H1 (cell line): ENCODE results near the gene PUDP. TPM values are rescaled to one million over a fixed set of nuclear protein-coding genes. Genes with fewer than 3 reads are reported as not detected.

ENCODE experiments used
- CTCF ChIA-PET: fragments of 300-600 bp; sonication (Branson Sonifier 250); formaldehyde crosslinking; loops from one replicate; lab custom pipeline; 2021; ENCODE audit not compliant: partially characterized antibody; lab: Charles Lee
- POLR2A ChIA-PET: fragments of 300-600 bp; sonication (Branson Sonifier 250); formaldehyde crosslinking; loops from one replicate; lab custom pipeline; 2021; ENCODE audit warnings: inconsistent platforms; ENCODE audit not compliant: partially characterized antibody; lab: Charles Lee
- DNase-seq, 2 experiments: peaks; one replicate each; pipeline versions ENCODE4 v3.0.0 to v3.0.0-alpha.2; 2010 to 2022; ENCODE audit warnings: low spot score in 2 of 2, low read depth in 1 of 2, mixed read lengths in 1 of 2
- FAIRE-seq: peaks from 2 replicates; lab custom pipeline; 2011; peaks lifted over from hg19 to GRCh38; lab: Jason Lieb, UNC
- H2AFZ ChIP-seq: 2 replicates; pipeline ENCODE4 v1.8.1; 2012; ENCODE audit warnings: low read length, inconsistent platforms
- H2AK5ac ChIP-seq: 2 replicates; pipeline ENCODE4 v1.6.1; 2013; ENCODE audit warnings: low read depth, low read length
- H2BK120ac ChIP-seq: replicated peaks from 2 replicates; pipeline ENCODE3; 2013; ENCODE audit warnings: low read depth, low read length, inconsistent platforms
- H2BK12ac ChIP-seq: 2 replicates; pipeline ENCODE4 v1.6.1; 2013; ENCODE audit warnings: low read depth, low read length
- H2BK15ac ChIP-seq: 2 replicates; pipeline ENCODE4 v1.6.1; 2013; ENCODE audit warnings: low read length
- H2BK20ac ChIP-seq: 2 replicates; pipeline ENCODE4 v1.6.1; 2013; ENCODE audit warnings: low read length
- H2BK5ac ChIP-seq: 2 replicates; pipeline ENCODE4 v1.6.1; 2013; ENCODE audit warnings: low read depth, low read length
- H3K14ac ChIP-seq: 2 replicates; pipeline ENCODE4 v1.6.1; 2013; ENCODE audit warnings: inconsistent platforms; ENCODE audit not compliant: insufficient read length
- H3K18ac ChIP-seq: 2 replicates; pipeline ENCODE4 v1.6.1; 2013; ENCODE audit warnings: low read length; ENCODE audit errors: extremely low read depth
- H3K23ac ChIP-seq: 2 replicates; pipeline ENCODE4 v1.6.1; 2013; ENCODE audit warnings: inconsistent platforms; ENCODE audit not compliant: insufficient read length
- H3K23me2 ChIP-seq: 2 replicates; pipeline ENCODE4 v1.6.1; 2013; ENCODE audit warnings: low read depth, low read length
- H3K27ac ChIP-seq: 2 replicates; pipeline ENCODE4 v1.6.1; 2011; ENCODE audit warnings: low read depth, low read length, inconsistent platforms
- H3K27me3 ChIP-seq, 4 experiments: replicated peaks in 1 of 4; 1 replicate in 1 of 4; 2 replicates in 3 of 4; pipeline versions ENCODE4 v1.6.1 to v1.8.1; 2011 to 2013; ENCODE audit warnings: low read length in 3 of 4, mild to moderate bottlenecking in 3 of 4, inconsistent platforms in 2 of 4, mixed read lengths in 2 of 4, moderate library complexity in 1 of 4; ENCODE audit not compliant: control insufficient read depth in 3 of 4, insufficient read depth in 3 of 4; ENCODE audit errors: extremely low read depth in 1 of 4
- H3K36me3 ChIP-seq, 4 experiments: 2 replicates each; pipeline versions ENCODE4 v1.6.1 to v1.8.1; 2011 to 2013; ENCODE audit warnings: mild to moderate bottlenecking in 4 of 4, low read length in 3 of 4, moderate library complexity in 2 of 4, control low read depth in 1 of 4, inconsistent platforms in 1 of 4; ENCODE audit not compliant: insufficient read depth in 4 of 4, control insufficient read depth in 2 of 4
- H3K4ac ChIP-seq: replicated peaks from 2 replicates; pipeline ENCODE3; 2013; ENCODE audit warnings: low read length, low read depth, mixed read lengths, inconsistent platforms; ENCODE audit not compliant: insufficient read length
- H3K4me1 ChIP-seq, 4 experiments: replicated peaks in 1 of 4; 1 replicate in 1 of 4; 2 replicates in 3 of 4; pipeline versions ENCODE4 v1.6.1 to v1.8.1; 2011 to 2013; ENCODE audit warnings: low read length in 3 of 4, inconsistent platforms in 2 of 4, mixed read lengths in 1 of 4; ENCODE audit not compliant: insufficient read depth in 4 of 4, control insufficient read depth in 3 of 4
- H3K4me2 ChIP-seq, 2 experiments: 2 replicates each; pipeline versions ENCODE4 v1.6.1 to v1.8.1; 2011 to 2013; ENCODE audit warnings: low read depth in 2 of 2, low read length in 2 of 2, control low read depth in 1 of 2, inconsistent platforms in 1 of 2, mild to moderate bottlenecking in 1 of 2; ENCODE audit not compliant: insufficient read depth in 1 of 2
- H3K4me3 ChIP-seq, 4 experiments: fragments of 200-600, 300-600 bp in 1 of 4; sonication (generic), shearing (Covaris generic), sonication (Bioruptor Twin) in 1 of 4; 2 replicates each; pipeline versions ENCODE4 v1.5.1 to v1.8.1; 2011 to 2016; ENCODE audit warnings: low read length in 4 of 4, low read depth in 3 of 4, control low read depth in 2 of 4, inconsistent platforms in 2 of 4, mild to moderate bottlenecking in 2 of 4, mixed read lengths in 1 of 4, moderate library complexity in 1 of 4; ENCODE audit not compliant: insufficient read depth in 2 of 4; ENCODE audit errors: extremely low read depth in 1 of 4
- H3K56ac ChIP-seq: replicated peaks from 2 replicates; pipeline ENCODE3; 2013; ENCODE audit warnings: low read depth, mild to moderate bottlenecking, mixed read lengths, low read length, inconsistent platforms; ENCODE audit not compliant: insufficient read length
- H3K79me1 ChIP-seq: 2 replicates; pipeline ENCODE4 v1.6.1; 2013; ENCODE audit warnings: low read depth, low read length, control low read depth
- H3K79me2 ChIP-seq, 2 experiments: 2 replicates each; pipeline versions ENCODE4 v1.6.1 to v1.8.1; 2012 to 2013; ENCODE audit warnings: low read length in 2 of 2, mild to moderate bottlenecking in 2 of 2, inconsistent platforms in 1 of 2; ENCODE audit not compliant: insufficient read depth in 2 of 2, control insufficient read depth in 1 of 2
- H3K9ac ChIP-seq, 4 experiments: replicated peaks in 1 of 4; 1 replicate in 1 of 4; 2 replicates in 3 of 4; pipeline versions ENCODE4 v1.6.1 to v1.8.1; 2011 to 2013; ENCODE audit warnings: low read depth in 3 of 4, low read length in 3 of 4, control low read depth in 2 of 4, mild to moderate bottlenecking in 2 of 4, moderate library complexity in 2 of 4, inconsistent platforms in 1 of 4; ENCODE audit errors: extremely low read depth in 1 of 4
- H3K9me3 ChIP-seq, 2 experiments: 2 replicates each; pipeline versions ENCODE4 v1.6.1 to v1.8.1; 2012 to 2013; ENCODE audit warnings: mild to moderate bottlenecking in 2 of 2, moderate library complexity in 2 of 2, control low read depth in 1 of 2, inconsistent platforms in 1 of 2, low read depth in 1 of 2, low read length in 1 of 2, mixed read lengths in 1 of 2; ENCODE audit not compliant: insufficient read depth in 2 of 2
- H4K20me1 ChIP-seq, 2 experiments: replicated peaks in 1 of 2; 2 replicates each; pipeline versions ENCODE3 to v1.8.1; 2011 to 2013; ENCODE audit warnings: inconsistent platforms in 2 of 2, low read length in 2 of 2, mild to moderate bottlenecking in 1 of 2; ENCODE audit not compliant: insufficient read depth in 2 of 2, control insufficient read depth in 1 of 2
- H4K5ac ChIP-seq: 2 replicates; pipeline ENCODE4 v1.6.1; 2013; ENCODE audit warnings: low read length, low read depth, mixed read lengths, inconsistent platforms; ENCODE audit not compliant: insufficient read length
- H4K8ac ChIP-seq: 2 replicates; pipeline ENCODE4 v1.8.0; 2013; ENCODE audit warnings: mild to moderate bottlenecking, moderate library complexity, low read length, inconsistent platforms; ENCODE audit not compliant: insufficient read depth; ENCODE audit errors: extremely low read depth
- H4K91ac ChIP-seq: replicated peaks from 2 replicates; pipeline ENCODE3; 2013; ENCODE audit warnings: low read length, mixed read lengths, inconsistent platforms; ENCODE audit not compliant: insufficient read length
- ASH2L ChIP-seq: fragments of 200-600, 300-600 bp; sonication (generic); IDR thresholded peaks from one replicate; pipeline ENCODE4 v1.7.1; 2017; ENCODE audit warnings: low read length
- CTBP2 ChIP-seq: IDR thresholded peaks from 2 replicates; pipeline ENCODE4 v1.7.0; 2011; ENCODE audit warnings: borderline replicate concordance, mild to moderate bottlenecking, moderate library complexity, mixed read lengths, low read length; ENCODE audit not compliant: insufficient read depth, insufficient read length
- GABPA ChIP-seq: IDR thresholded peaks from 2 replicates; pipeline ENCODE4 v1.6.1; 2011; ENCODE audit warnings: mild to moderate bottlenecking, low read length, moderate library complexity, borderline replicate concordance; ENCODE audit not compliant: insufficient read depth
- KDM1A ChIP-seq: fragments of 200-600, 300-600 bp; sonication (generic); IDR thresholded peaks from 2 replicates; pipeline ENCODE4 v1.7.1; 2016; ENCODE audit warnings: mild to moderate bottlenecking, low read length, borderline replicate concordance
- KDM4A ChIP-seq: IDR thresholded peaks from one replicate; pipeline ENCODE4 v1.7.1; 2012; ENCODE audit warnings: low read depth, mild to moderate bottlenecking, moderate library complexity, low read length, inconsistent platforms; ENCODE audit not compliant: severe bottlenecking
- PHF8 ChIP-seq: fragments of 200-600 bp; sonication (generic); conservative IDR thresholded peaks from 2 replicates; pipeline ENCODE4 v1.7.1; 2012; ENCODE audit warnings: low read depth, mild to moderate bottlenecking, inconsistent platforms, low read length, moderate library complexity
- POU5F1 ChIP-seq: IDR thresholded peaks from 2 replicates; pipeline ENCODE4 v1.6.1; 2011; ENCODE audit warnings: low read depth, mild to moderate bottlenecking, low read length, moderate library complexity
- RAD21 ChIP-seq, 2 experiments: IDR thresholded peaks in 1 of 2; conservative IDR thresholded peaks in 1 of 2; 2 replicates each; pipeline ENCODE4 v1.6.1; 2011; ENCODE audit warnings: low read depth in 2 of 2, low read length in 2 of 2, improper control_type of control experiment in 1 of 2, inconsistent platforms in 1 of 2, mild to moderate bottlenecking in 1 of 2, moderate library complexity in 1 of 2
- RXRA ChIP-seq: IDR thresholded peaks from 2 replicates; pipeline ENCODE4 v1.6.1; 2011; ENCODE audit warnings: low read depth, mild to moderate bottlenecking, low read length, moderate library complexity; ENCODE audit not compliant: insufficient read depth
- SIX5 ChIP-seq: IDR thresholded peaks from 2 replicates; pipeline ENCODE4 v1.6.1; 2011; ENCODE audit warnings: mild to moderate bottlenecking, low read depth, low read length
- SP1 ChIP-seq: IDR thresholded peaks from 2 replicates; pipeline ENCODE4 v1.6.1; 2011; ENCODE audit warnings: low read depth, low read length
- SUZ12 ChIP-seq: fragments of 200-600 bp; sonication (generic); IDR thresholded peaks from 2 replicates; pipeline ENCODE4 v1.6.1; 2012; ENCODE audit warnings: mild to moderate bottlenecking, inconsistent platforms, low read length, moderate library complexity, mixed read lengths
- YY1 ChIP-seq: IDR thresholded peaks from 2 replicates; pipeline ENCODE4 v1.6.1; 2011; ENCODE audit warnings: low read depth, mild to moderate bottlenecking, low read length
- WGBS, 2 experiments: shearing (Covaris generic) in 1 of 2; methylation state at CpG; one replicate each; pipeline versions ENCODE4 v1.1.6 to v1.1.7; 2013 to 2015; ENCODE audit warnings: low lambda C conversion rate in 2 of 2, mixed read lengths in 2 of 2, inconsistent platforms in 1 of 2, low coverage in 1 of 2, missing lambda C conversion rate in 1 of 2; ENCODE audit not compliant: insufficient replicate concordance in 2 of 2, insufficient coverage in 1 of 2, insufficient read length in 1 of 2; ENCODE audit errors: extremely low coverage in 1 of 2, missing lambda C conversion rate in 1 of 2; 5-methylcytosine and 5-hydroxymethylcytosine counted together
- polyA plus RNA-seq, 7 experiments: library from polyadenylated mRNA; depleted of rRNA in 3 of 7; stranded (reverse) in 5 of 7; unstranded in 2 of 7; fragments of >200 nt in 5 of 7; fragments of 200-250 nt in 2 of 7; gene quantifications; 1 replicate in 5 of 7; 2 replicates in 1 of 7; 4 replicates in 1 of 7; pipeline versions ENCODE4 v1.2.1 to v1.2.3, GENCODE V29; 2011 to 2013; ENCODE audit warnings: missing spikeins in 2 of 7, mixed read lengths in 2 of 7
- total RNA-seq: library from RNA; stranded (reverse); fragmentation: NEBNext Ultra II Directional; extraction: Animal tissue kit (Norgen Biotek cat#: 25700); gene quantifications from 2 replicates; pipeline ENCODE4 v1.2.1, GENCODE V29; 2021
- TF ChIP-seq, protein P1 (sequence below): IDR thresholded peaks from 2 replicates; pipeline ENCODE4 v1.6.1; 2011; ENCODE audit warnings: low read depth, mild to moderate bottlenecking, low read length; ENCODE audit not compliant: insufficient read depth

Gene PUDP
- total and polyA plus RNA-seq, 2 of the 8 experiments (the other 6 are each of a cell fraction or from before 2014, with no cell fraction given) = 27.2 to 30.2 TPM

- H3K4ac ChIP-seq = no peak overlapping the region
- no peaks in the 10 kb centered on the region for H3K9me3 ChIP-seq
- no peaks in the 10 kb centered on the region for H3K36me3 ChIP-seq
- ChIA-PET POLR2A (no interaction called here), CTCF (no interaction called here)
- no peak overlapping the region for H4K91ac ChIP-seq
- H4K5ac ChIP-seq = no peak overlapping the region
- no peak overlapping the region for H2BK120ac ChIP-seq
- H3K79me1 ChIP-seq = no peaks in the 10 kb centered on the region
- H4K8ac ChIP-seq = no peak overlapping the region
- H3K4me3 ChIP-seq = no peak overlapping the region
- FAIRE-seq (no peak), DNase-seq (no peak)
- H3K27me3 ChIP-seq = no peaks in the 10 kb centered on the region
- no peaks in the 10 kb centered on the region for H3K79me2 ChIP-seq
- H3K27ac ChIP-seq = no peak overlapping the region
- no peak overlapping the region for H3K4me2 ChIP-seq
- no peaks in the 10 kb centered on the region for H3K4me1 ChIP-seq
- H2AFZ ChIP-seq = no peak overlapping the region
- H3K18ac ChIP-seq = no peak overlapping the region
- H3K23ac ChIP-seq = no peak overlapping the region
- H4K20me1 ChIP-seq = no peaks in the 10 kb centered on the region
- no peaks in the 10 kb centered on the region for H3K23me2 ChIP-seq
- WGBS, 2 experiments = 100% methylated on average over 1 of the region's 1 CpG; no CpG with 5 or more reads in 1 of the 2 experiments
- no peak overlapping the region for H3K14ac ChIP-seq
- H2AK5ac ChIP-seq = no peak overlapping the region
- no peak overlapping the region for H2BK5ac ChIP-seq
- no peak overlapping the region for H3K9ac ChIP-seq
- no peak overlapping the region for H2BK15ac ChIP-seq
- no peak overlapping the region for H2BK12ac ChIP-seq
- no peak overlapping the region for H2BK20ac ChIP-seq
- no peak overlapping the region for H3K56ac ChIP-seq
- no peak for TF ChIP-seq RXRA
- TF ChIP-seq SP1 = no peak
- no peak for TF ChIP-seq ASH2L
- TF ChIP-seq SIX5 = no peak
- TF ChIP-seq KDM4A = no peak
- TF ChIP-seq YY1 = no peak
- TF ChIP-seq KDM1A = no peak
- no peak for TF ChIP-seq PHF8
- TF ChIP-seq, protein P1, sequence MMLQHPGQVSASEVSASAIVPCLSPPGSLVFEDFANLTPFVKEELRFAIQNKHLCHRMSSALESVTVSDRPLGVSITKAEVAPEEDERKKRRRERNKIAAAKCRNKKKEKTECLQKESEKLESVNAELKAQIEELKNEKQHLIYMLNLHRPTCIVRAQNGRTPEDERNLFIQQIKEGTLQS = no peak
- TF ChIP-seq POU5F1 = no peak
- TF ChIP-seq RAD21 (IDR thresholded peaks at IDR 0.05 in 1 of 2, conservative IDR thresholded peaks at IDR 0.05 in 1 of 2; ENCODE audit: low read depth in 2 of 2, low read length in 2 of 2) = no peak
- no peak for TF ChIP-seq GABPA
- no peak for TF ChIP-seq CTBP2
- no peak for TF ChIP-seq SUZ12
These were observed 64.9 kb downstream of the PUDP start for GRCh38 chrX:7083021-7083420.
